Bronchial epithelial cell (primary cell): ENCODE data around the gene BTBD8. TPM values are rescaled to one million over a fixed set of nuclear protein-coding genes. Genes with fewer than 3 reads are reported as not detected.
A peak's percentile ranks its signal among the peaks of the same experiment; 100 is the strongest.
"Not testable (repeated sequence)": the region's sequence is repeated elsewhere in the genome, so short reads cannot be mapped to it uniquely, and the experiment has no call there.

ENCODE experiments used
- DNase-seq: peaks from one replicate; pipeline ENCODE4 v3.0.0-alpha.2; 2010; ENCODE audit warnings: low read depth
- FAIRE-seq: peaks from 2 replicates; lab custom pipeline; 2011; peaks lifted over from hg19 to GRCh38; lab: Jason Lieb, UNC
- H3K27me3 ChIP-seq: 2 replicates; pipeline ENCODE4 v1.5.1; 2011; ENCODE audit warnings: low read length; ENCODE audit not compliant: control insufficient read depth, insufficient read depth
- H3K36me3 ChIP-seq: 2 replicates; pipeline ENCODE4 v1.5.1; 2011; ENCODE audit warnings: low read length; ENCODE audit not compliant: control insufficient read depth, insufficient read depth
- H3K4me3 ChIP-seq: 2 replicates; pipeline ENCODE4 v1.5.1; 2011; ENCODE audit warnings: mild to moderate bottlenecking, low read depth, low read length, control low read depth
- total RNA-seq: library from RNA; depleted of rRNA; stranded (reverse); fragments of >200 nt; gene quantifications from 2 replicates; pipeline ENCODE4 v1.2.1, GENCODE V29; 2014
- TF ChIP-seq, protein P1 (sequence below): IDR thresholded peaks from 2 replicates; pipeline ENCODE4 v1.5.1; 2011; ENCODE audit warnings: mild to moderate bottlenecking, moderate library complexity, low read length, control low read depth, inconsistent platforms; ENCODE audit not compliant: insufficient read depth, severe bottlenecking

Gene BTBD8
- total RNA-seq, 1 donor from 2014 or later = 2.6 TPM

DNA sequence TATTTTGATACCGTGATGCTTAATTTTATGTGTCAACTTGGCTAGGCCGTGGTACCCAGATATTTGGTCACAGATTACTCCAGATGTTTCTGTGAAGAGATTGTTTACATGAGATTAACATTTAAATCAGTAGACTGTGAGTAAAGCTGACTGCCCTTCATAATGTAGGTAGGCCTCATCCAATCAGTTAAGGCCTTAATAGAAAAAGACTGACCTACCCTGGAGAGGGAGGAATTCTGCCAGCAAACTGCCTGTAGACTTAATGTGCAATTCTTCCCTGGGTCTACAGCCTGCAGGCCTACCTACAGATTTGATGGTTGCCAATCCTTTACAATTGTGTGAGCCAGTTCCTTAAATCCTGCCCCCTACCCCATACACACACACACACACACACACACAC lies 9.3 kb upstream of the BTBD8 start:
- TF ChIP-seq, protein P1, sequence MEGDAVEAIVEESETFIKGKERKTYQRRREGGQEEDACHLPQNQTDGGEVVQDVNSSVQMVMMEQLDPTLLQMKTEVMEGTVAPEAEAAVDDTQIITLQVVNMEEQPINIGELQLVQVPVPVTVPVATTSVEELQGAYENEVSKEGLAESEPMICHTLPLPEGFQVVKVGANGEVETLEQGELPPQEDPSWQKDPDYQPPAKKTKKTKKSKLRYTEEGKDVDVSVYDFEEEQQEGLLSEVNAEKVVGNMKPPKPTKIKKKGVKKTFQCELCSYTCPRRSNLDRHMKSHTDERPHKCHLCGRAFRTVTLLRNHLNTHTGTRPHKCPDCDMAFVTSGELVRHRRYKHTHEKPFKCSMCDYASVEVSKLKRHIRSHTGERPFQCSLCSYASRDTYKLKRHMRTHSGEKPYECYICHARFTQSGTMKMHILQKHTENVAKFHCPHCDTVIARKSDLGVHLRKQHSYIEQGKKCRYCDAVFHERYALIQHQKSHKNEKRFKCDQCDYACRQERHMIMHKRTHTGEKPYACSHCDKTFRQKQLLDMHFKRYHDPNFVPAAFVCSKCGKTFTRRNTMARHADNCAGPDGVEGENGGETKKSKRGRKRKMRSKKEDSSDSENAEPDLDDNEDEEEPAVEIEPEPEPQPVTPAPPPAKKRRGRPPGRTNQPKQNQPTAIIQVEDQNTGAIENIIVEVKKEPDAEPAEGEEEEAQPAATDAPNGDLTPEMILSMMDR = no peak
- Histone ChIP-seq H3K27me3 (no peaks in the 10 kb centered on the region), H3K4me3 (no peak overlapping the region), H3K36me3 (no peaks in the 10 kb centered on the region)
- FAIRE-seq (no peak), DNase-seq (no peak)

GRCh38 chr1:92074446-92074845 lies 5.7 kb upstream of the BTBD8 start:
- not testable (repeated sequence) for H3K36me3 ChIP-seq, FAIRE-seq, DNase-seq, H3K27me3 ChIP-seq, H3K4me3 ChIP-seq

DNA sequence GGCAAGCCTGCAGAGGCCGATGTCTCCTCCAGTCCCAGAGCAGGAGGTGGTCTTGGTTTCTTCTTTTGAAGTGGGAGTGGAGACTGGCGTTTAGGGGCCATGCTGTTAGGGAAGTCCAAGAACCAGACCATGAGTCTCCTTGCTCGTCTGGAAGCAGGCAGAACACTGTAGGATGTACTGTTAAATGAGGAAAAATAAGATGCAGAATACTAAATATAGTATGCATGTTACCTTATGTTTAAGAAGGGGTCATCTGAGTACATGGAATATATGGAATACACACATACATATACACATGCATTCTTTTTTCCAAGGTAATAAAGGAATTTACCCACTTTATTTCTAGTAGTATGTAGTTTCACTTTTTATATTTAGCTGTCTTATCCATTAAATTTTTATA lies 4.8 kb upstream of the BTBD8 start, which contains the start of gene SETSIP:
Gene SETSIP, minus strand, starts transcription at position 101 of the 400 bp plus-strand sequence. Its CDS starts 0 bp downstream, at position 101.
- Histone ChIP-seq H3K36me3 (no peaks in the 10 kb centered on the region), H3K4me3 (no peak within 1 kb of the TSS), H3K27me3 (no peaks in the 10 kb centered on the region)
- TF ChIP-seq, protein P1 = no peak
- FAIRE-seq (no peak), DNase-seq (no peak)

- Histone ChIP-seq H3K4me3 (no peak overlapping the region), H3K27me3 (no peaks in the 10 kb centered on the region), H3K36me3 (no peaks in the 10 kb centered on the region)
- DNase-seq = no peak
- FAIRE-seq = no peak
- TF ChIP-seq, protein P1 = no peak
Measured at GRCh38 chr1:92076363-92076762, 3.8 kb upstream of the BTBD8 start.

GRCh38 chr1:92078077-92078476 lies 2.1 kb upstream of the BTBD8 start:
- not testable (repeated sequence) for H3K27me3 ChIP-seq, H3K4me3 ChIP-seq, FAIRE-seq, H3K36me3 ChIP-seq, DNase-seq

DNA sequence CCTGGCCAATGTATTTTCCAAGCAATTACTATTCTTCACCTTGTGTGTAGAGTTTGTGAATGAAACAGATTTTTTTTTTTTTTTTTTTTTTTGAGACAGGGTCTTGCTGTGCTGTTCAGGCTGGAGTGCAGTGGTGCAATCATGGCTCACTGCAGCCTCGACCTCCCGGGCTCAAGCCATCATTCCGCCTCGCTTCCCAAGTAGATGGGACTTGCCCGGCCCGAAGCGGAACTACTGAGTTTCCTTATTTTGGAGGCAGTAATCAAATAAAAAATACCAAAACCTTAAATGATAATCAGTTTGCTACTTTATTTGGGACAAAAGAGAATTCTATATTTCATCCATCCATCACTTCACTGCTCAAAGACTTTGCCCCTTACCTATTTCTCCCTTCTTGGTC lies 704 bp upstream of the BTBD8 start:
- TF ChIP-seq, protein P1 = no peak
- DNase-seq (no peak), FAIRE-seq (no peak)
- Histone ChIP-seq H3K36me3 (no peaks in the 10 kb centered on the region), H3K27me3 (no peaks in the 10 kb centered on the region), H3K4me3 (no peak overlapping the region)

DNA sequence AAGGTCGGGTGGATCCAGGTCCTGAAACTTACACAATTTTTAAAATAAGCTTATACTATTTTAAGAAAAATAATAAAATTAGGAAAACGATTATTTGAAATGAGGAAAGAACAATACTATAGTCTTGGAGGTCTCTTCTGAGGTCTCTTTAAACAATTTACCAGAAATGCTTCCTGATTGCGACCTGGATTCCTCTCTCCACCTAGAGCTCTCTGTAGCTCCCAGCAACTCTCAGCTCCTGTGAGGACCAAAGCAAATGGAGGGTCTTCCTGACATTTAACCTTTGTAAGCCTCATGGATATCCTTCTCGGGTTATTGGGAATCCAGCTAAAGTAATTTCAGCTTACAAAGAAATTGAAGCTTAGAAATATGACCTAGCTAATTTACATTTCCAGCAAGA lies 886 bp downstream of the BTBD8 start:
- Histone ChIP-seq H3K27me3 (no peaks in the 10 kb centered on the region), H3K36me3 (no peaks in the 10 kb centered on the region), H3K4me3 (peak overlapping the region; percentile 85)
- FAIRE-seq = no peak
- no peak for DNase-seq
- TF ChIP-seq, protein P1 = no peak
